Large intestine (tissue), 3 donors: ENCODE data around the gene PDHA1. TPM values are rescaled to one million over a fixed set of nuclear protein-coding genes. Genes with fewer than 3 reads are reported as not detected.

Experiments used
- DNase-seq, 2 donors: peaks; one replicate each; pipeline versions ENCODE4 v3.0.0 to v3.0.0-alpha.2; 2013
- H3K27ac ChIP-seq: one replicate; pipeline ENCODE4 v1.5.1; 2013; ENCODE audit warnings: low read length
- H3K27me3 ChIP-seq: 2 replicates; pipeline ENCODE4 v1.6.1; 2013; ENCODE audit warnings: low read length; ENCODE audit not compliant: control insufficient read depth, insufficient read depth
- H3K36me3 ChIP-seq: 2 replicates; pipeline ENCODE4 v1.6.1; 2013; ENCODE audit warnings: low read length; ENCODE audit not compliant: control insufficient read depth, insufficient read depth
- H3K4me1 ChIP-seq: one replicate; pipeline ENCODE4 v1.6.1; 2013; ENCODE audit warnings: low read length; ENCODE audit not compliant: control insufficient read depth, insufficient read depth
- H3K4me3 ChIP-seq: one replicate; pipeline ENCODE4 v1.5.1; 2013; ENCODE audit warnings: low read length
- H3K9me3 ChIP-seq: one replicate; pipeline ENCODE4 v1.6.1; 2013; ENCODE audit warnings: mild to moderate bottlenecking, low read depth, low read length, moderate library complexity; ENCODE audit not compliant: control insufficient read depth
- WGBS: methylation state at CpG from one replicate; pipeline ENCODE4 v1.1.5; 2013; ENCODE audit warnings: low lambda C conversion rate; ENCODE audit not compliant: insufficient coverage; 5-methylcytosine and 5-hydroxymethylcytosine counted together
- polyA plus RNA-seq: library from polyadenylated mRNA; unstranded; fragments of 120-200 nt; gene quantifications from one replicate; pipeline ENCODE4 v1.2.1, GENCODE V29; 2013

Gene PDHA1
- polyA plus RNA-seq, 1 donor, result 166 TPM

DNA sequence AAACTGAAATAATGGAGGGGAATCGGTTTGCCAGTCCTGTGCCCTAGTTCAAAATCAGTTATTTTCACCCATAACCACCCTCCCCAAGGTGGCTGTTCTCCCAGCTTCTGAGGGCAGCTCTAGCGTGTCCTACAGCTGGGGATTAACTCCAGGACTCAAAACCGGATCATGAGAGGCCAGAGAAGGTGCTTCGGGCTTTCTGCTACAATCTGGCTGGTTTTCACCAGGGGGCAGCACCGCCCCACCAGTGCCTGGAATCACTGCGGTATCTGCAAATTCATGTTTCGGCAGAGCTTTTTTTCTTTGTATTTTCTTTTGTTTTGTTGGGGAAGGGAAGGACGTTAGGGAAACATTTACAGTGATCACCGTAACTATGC lies 28.4 kb downstream of the PDHA1 start:
- H3K27ac ChIP-seq, result no peak overlapping the region
- H3K9me3 ChIP-seq, result no peaks in the 10 kb centered on the region
- peaks cover 7% of the 10 kb centered on the region for H3K27me3 ChIP-seq
- no CpG with 5 or more reads among the region's 9 CpGs for WGBS
- peak overlapping the region; percentile 22 for H3K4me3 ChIP-seq
- H3K4me1 ChIP-seq, result no peaks in the 10 kb centered on the region
- H3K36me3 ChIP-seq, result no peaks in the 10 kb centered on the region
- DNase-seq, result peak; percentile 38 to 57

DNA sequence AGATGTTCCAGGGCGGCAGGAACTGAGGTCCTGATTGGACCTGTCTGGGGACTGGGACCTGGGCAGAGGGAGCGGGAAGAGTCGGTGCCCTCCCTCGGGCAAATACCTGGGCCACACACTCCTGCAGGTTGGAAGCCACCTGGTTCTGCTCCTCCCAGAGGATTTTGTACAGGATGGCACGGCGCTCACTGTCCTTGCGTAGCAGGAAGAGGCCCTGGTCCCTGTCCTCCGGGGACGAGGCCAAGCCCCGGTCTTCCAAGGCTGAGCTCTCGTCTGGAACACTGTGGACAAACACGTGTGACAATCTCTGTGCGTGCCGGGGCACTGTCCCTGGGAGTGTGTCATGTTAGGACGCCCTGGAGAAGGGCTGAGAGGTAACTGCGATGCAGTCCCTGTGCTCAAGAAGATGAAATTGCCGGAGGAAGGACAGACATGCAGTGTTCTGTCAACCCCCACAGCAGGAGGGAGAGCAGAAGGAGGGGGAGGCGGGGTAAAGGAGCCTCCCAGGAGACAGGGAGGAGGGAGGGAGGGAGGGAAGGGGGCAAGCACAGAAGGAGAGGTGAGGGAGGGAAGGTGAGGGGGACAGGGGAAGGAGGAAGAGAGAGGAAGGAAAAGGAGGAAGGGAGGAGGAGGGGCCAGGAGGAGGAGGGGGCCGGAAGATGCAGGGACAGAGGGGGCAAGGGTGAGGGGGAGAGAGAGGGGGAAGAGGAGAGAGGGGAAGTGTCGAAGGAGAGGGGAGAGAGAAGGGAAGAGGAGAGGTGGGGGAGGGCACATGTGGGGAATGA lies 29.0 kb downstream of the PDHA1 start:
- Histone ChIP-seq H3K27ac (no peak overlapping the region), H3K9me3 (no peaks in the 10 kb centered on the region), H3K4me3 (peak overlapping the region; percentile 22), H3K27me3 (peaks cover 7% of the 10 kb centered on the region), H3K4me1 (no peaks in the 10 kb centered on the region), H3K36me3 (no peaks in the 10 kb centered on the region)
- no CpG with 5 or more reads among the region's 20 CpGs for WGBS
- DNase-seq, result peak in 1 of 2 donors; percentile 35

DNA sequence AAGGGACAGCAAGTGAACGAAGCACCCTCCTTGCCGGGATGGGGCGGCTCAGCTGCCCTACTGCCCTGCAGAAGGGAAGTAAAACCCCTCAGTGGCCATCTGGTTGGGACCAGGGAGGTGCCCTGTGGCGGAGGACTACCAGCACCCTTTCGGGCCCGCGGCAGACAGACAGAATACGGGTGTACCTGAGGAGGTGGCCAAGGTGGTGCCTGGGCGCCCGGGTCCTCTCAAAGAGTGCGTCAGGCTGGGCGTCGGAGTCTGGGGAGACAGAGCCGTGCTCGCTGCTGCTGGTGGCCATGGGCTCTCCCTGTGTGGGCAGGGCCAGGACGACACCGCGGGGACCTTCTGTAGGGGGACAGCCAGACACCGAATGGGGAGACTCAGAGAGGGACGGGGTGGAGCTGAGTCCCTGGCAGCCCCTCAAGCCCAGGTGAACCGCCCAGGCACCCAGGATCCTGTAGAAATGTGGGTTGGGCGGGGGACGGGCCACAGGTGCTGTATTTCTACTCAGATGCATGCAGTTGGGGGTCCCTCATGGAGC lies 29.7 kb downstream of the PDHA1 start:
- H3K4me1 ChIP-seq, result no peaks in the 10 kb centered on the region
- H3K9me3 ChIP-seq, result no peaks in the 10 kb centered on the region
- H3K27ac ChIP-seq, result no peak overlapping the region
- no peak for DNase-seq
- H3K36me3 ChIP-seq, result no peaks in the 10 kb centered on the region
- H3K27me3 ChIP-seq, result peaks cover 7% of the 10 kb centered on the region
- no CpG with 5 or more reads among the region's 23 CpGs for WGBS
- no peak overlapping the region for H3K4me3 ChIP-seq

DNA sequence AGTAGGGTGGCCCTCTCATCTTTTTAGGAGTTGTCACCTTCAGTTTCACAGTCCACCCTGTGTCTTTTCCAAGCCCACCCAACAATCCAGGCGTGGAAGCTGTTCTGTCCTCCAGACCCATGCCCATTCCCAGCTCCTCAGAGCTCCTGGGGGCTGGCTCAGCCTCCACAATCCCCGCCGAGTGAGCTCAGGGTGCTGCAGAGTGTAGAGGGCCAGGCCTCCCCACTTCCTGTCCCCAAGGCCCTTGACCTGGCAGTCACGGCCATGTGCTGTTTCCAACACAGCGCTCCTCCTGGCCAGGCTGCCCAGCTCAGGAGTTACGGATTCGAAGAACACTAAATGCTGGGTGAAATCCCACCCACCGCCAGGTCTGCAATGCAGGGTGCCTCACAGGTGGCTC lies 31.8 kb downstream of the PDHA1 start:
- no CpG with 5 or more reads among the region's 8 CpGs for WGBS
- DNase-seq, result no peak
- no peaks in the 10 kb centered on the region for H3K4me1 ChIP-seq

DNA sequence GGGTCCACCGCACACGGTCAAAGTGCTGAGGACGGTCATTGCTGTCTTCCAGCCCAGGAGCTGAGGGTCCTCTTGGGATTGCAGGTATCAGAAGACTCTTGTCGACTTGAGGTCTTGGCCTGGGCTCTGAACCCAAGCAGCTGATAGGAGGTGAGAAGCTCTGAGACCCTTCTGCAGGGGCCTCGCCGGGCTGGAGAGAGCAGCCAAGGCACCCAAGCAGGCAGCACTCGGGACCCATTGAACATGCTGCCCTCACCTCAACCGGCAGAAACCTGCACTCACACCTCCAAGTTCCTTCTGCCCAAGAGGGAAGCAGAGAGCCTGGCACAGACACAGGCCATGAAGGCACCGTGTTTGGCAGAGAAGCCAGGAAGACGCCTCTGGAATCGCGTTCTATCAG lies 34.1 kb downstream of the PDHA1 start:
- H3K4me1 ChIP-seq, result no peaks in the 10 kb centered on the region
- H3K4me3 ChIP-seq, result no peak overlapping the region
- no peaks in the 10 kb centered on the region for H3K9me3 ChIP-seq
- peaks cover 7% of the 10 kb centered on the region for H3K27me3 ChIP-seq
- no CpG with 5 or more reads among the region's 12 CpGs for WGBS
- DNase-seq, result no peak
- no peaks in the 10 kb centered on the region for H3K36me3 ChIP-seq
- H3K27ac ChIP-seq, result no peak overlapping the region

More for the DNA sequence above, 31.8 kb downstream of the PDHA1 start:
- no peaks in the 10 kb centered on the region for H3K9me3 ChIP-seq
- H3K4me3 ChIP-seq, result no peak overlapping the region
- H3K27me3 ChIP-seq, result peaks cover 7% of the 10 kb centered on the region
- H3K27ac ChIP-seq, result no peak overlapping the region
- H3K36me3 ChIP-seq, result no peaks in the 10 kb centered on the region

DNA sequence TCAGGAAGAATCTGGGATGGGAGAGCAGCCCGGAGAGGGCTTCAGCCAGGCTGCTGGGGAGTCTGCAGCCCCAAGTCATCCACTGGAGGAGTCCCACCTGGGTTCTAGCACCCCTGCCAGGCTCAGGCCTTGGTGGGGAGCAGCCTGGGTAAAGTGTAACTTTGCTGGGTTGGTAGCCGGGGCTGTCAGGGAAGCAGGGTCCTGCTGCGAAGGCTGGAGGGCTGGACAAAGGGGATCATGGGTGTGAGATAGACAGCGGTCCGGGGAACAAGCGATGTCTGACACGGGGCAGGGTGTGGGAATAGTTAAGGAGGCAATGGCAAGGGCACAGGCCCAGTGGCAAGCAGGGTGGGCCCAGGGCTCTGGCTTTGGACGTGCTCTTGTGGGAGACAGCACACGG lies 37.6 kb downstream of the PDHA1 start:
- Histone ChIP-seq H3K27me3 (no peaks in the 10 kb centered on the region), H3K4me3 (no peak overlapping the region), H3K9me3 (no peaks in the 10 kb centered on the region), H3K27ac (no peak overlapping the region), H3K36me3 (no peaks in the 10 kb centered on the region), H3K4me1 (no peaks in the 10 kb centered on the region)
- DNase-seq, result no peak
- no CpG with 5 or more reads among the region's 9 CpGs for WGBS

DNA sequence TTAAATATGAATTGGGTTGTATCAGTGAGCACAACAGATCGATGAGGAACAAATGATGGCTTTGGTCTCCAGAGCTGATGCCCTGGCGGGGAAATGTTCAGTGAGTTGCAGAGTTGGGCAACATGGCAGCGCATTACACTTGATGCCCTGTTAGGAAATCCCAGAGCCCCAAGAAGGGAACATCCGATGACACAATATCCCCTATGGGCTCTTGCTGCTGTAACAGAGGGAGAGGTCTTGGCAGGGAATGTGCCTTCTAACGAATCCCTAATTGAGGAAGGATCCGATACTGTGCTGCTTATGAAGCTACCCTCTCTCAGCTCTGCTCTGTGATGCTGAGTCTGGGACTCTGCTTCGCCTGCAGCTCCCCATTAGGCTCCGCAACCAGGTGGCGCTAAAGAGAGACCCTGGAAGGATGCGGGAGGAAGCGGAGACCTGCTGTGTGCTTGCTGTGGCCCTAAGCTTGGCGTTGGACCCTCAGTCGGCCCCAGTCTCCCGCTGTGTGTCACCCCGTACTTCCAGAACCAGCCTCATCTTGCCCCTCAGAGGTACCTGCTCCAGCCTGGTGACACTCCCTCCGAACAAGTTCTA lies 38.9 kb downstream of the PDHA1 start:
- no peaks in the 10 kb centered on the region for H3K4me1 ChIP-seq
- H3K4me3 ChIP-seq, result no peak overlapping the region
- 100% methylated on average over 1 of the region's 16 CpGs for WGBS
- H3K9me3 ChIP-seq, result no peaks in the 10 kb centered on the region
- no peak overlapping the region for H3K27ac ChIP-seq
- no peaks in the 10 kb centered on the region for H3K36me3 ChIP-seq
- no peaks in the 10 kb centered on the region for H3K27me3 ChIP-seq
- DNase-seq, result peak; percentile 14 to 23

DNA sequence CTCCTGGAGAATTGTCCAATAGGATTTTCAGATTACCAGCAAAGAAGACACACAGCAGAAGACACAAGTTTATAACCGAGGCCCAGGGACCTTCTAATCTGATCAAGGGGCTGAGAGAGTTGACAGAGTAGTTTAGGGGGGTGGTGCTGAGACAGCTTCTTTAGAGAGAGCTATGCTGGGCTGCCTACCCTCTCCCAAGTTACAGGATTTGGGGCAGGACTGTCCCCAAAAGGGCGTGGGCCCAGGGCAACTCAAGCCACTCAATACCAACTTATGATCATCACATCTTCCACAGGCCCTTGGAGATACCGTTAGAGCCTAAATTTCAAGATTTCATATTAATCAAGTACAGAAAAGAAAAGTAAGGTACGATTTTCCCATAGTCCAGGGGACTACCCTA lies 43.0 kb downstream of the PDHA1 start:
- no peak for DNase-seq

DNA sequence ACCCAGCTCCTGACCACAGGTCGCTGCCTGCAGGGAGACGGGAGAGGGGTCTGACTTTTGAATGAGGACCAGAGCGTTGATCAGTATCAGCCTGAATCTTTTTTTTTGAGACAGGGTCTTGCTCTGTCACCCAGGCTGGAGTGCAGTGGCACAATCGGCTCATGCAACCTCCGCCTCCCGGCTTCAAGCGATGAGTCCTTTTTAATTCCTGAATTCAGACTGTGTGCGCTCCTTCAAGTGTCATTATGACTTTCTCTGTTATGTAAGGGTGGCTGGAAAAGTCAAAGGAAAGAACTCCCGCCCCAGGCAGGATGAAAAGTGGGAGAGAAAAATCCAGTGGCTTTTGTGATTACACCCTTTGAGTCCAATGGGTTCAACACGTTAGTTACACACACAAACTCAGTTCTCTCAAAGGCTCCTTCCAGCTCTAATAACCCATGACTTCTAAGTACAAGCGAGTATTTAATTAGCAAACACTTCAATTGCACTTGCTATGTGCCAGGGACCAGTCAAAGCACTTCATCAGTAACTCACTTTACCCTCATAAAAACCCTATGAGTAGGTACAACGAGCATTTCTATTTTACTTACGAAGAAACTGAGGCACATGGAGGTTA lies 44.4 kb downstream of the PDHA1 start:
- no CpG with 5 or more reads among the region's 13 CpGs for WGBS
- no peaks in the 10 kb centered on the region for H3K4me1 ChIP-seq
- no peaks in the 10 kb centered on the region for H3K9me3 ChIP-seq
- no peak overlapping the region for H3K4me3 ChIP-seq
- no peaks in the 10 kb centered on the region for H3K36me3 ChIP-seq
- no peak for DNase-seq
- no peak overlapping the region for H3K27ac ChIP-seq
- H3K27me3 ChIP-seq, result no peaks in the 10 kb centered on the region

More for the DNA sequence above, 43.0 kb downstream of the PDHA1 start:
- Histone ChIP-seq H3K27me3 (no peaks in the 10 kb centered on the region), H3K9me3 (no peaks in the 10 kb centered on the region), H3K4me1 (no peaks in the 10 kb centered on the region), H3K27ac (no peak overlapping the region), H3K36me3 (no peaks in the 10 kb centered on the region), H3K4me3 (no peak overlapping the region)
- no CpG with 5 or more reads among the region's 4 CpGs for WGBS

DNA sequence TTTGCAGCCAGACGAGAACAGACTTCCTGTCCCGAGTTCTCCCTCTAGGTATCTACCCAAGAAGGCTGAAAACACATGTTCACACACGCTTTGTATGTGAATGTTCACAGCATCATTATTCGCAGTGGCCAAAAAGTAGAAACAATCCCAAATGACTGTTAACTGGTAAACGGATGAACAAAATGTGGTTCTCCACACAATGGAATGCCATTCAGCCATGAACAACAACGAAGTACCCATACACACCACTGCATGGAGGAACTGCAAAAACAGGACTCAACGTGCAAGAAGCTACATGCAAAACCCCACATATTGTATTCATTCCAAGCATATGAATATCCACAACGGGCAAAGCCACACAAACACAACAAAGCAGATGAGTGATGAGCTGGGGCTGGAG lies 45.0 kb downstream of the PDHA1 start:
- DNase-seq, result no peak
- Histone ChIP-seq H3K9me3 (no peaks in the 10 kb centered on the region), H3K4me3 (no peak overlapping the region), H3K36me3 (no peaks in the 10 kb centered on the region), H3K4me1 (no peaks in the 10 kb centered on the region), H3K27ac (no peak overlapping the region), H3K27me3 (no peaks in the 10 kb centered on the region)
- no CpG with 5 or more reads among the region's 8 CpGs for WGBS
